ENCODE data around the gene GPI.

DNA sequence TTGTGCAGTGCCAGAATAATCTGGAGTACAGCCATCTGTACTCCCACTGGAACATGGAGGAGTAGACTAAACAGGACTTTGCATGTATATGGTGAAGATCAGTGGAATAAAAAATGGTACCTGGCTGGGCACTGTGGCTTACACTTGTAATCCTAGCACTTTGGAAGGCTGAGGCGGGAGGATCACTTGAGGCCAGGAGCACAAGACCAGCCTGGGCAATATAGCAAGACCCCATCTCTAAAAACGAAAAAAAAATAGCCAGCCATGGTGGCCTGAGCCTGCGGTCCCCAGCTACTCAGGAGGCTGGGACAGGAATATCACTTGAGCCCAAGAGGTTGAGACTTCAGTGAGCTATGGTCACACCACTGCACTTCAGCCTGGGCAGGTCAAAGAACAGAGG is 83.2 kb downstream of the GPI start:
- TF ChIP-seq, protein P1, sequence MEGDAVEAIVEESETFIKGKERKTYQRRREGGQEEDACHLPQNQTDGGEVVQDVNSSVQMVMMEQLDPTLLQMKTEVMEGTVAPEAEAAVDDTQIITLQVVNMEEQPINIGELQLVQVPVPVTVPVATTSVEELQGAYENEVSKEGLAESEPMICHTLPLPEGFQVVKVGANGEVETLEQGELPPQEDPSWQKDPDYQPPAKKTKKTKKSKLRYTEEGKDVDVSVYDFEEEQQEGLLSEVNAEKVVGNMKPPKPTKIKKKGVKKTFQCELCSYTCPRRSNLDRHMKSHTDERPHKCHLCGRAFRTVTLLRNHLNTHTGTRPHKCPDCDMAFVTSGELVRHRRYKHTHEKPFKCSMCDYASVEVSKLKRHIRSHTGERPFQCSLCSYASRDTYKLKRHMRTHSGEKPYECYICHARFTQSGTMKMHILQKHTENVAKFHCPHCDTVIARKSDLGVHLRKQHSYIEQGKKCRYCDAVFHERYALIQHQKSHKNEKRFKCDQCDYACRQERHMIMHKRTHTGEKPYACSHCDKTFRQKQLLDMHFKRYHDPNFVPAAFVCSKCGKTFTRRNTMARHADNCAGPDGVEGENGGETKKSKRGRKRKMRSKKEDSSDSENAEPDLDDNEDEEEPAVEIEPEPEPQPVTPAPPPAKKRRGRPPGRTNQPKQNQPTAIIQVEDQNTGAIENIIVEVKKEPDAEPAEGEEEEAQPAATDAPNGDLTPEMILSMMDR (IDR thresholded peaks at IDR 0.05 in 8 of 11, conservative IDR thresholded peaks at IDR 0.05 in 3 of 11), result no peak
- no peak for TF ChIP-seq POLR2AphosphoS5 (IDR thresholded peaks at IDR 0.05)
